Left lung (tissue), 10 donors: ENCODE data around the gene MYT1. TPM values are rescaled to one million over a fixed set of nuclear protein-coding genes. Genes with fewer than 3 reads are reported as not detected.
A peak's percentile ranks its signal among the peaks of the same experiment; 100 is the strongest.
"Not testable (repeated sequence)": the region's sequence is repeated elsewhere in the genome, so short reads cannot be mapped to it uniquely, and the experiment has no call there.

ENCODE experiments used
- ATAC-seq: fragments of 200-7000 bp; cut with Tn5 transposase; one replicate; pipeline ENCODE4 v1.9.1; 2020; ENCODE audit warnings: moderate library complexity
- DNase-seq, 4 donors: peaks; one replicate each; pipeline ENCODE4 v3.0.0-alpha.2; 2013 to 2020
- H3K27ac ChIP-seq, 2 donors: fragments of 200-600 bp; sonication (generic) in 1 of 2; one replicate each; pipeline versions ENCODE4 v1.5.0 to v1.8.0; 2020 to 2021
- H3K27me3 ChIP-seq, 2 donors: fragments of 200-600 bp; sonication (generic) in 1 of 2; one replicate each; pipeline versions ENCODE4 v1.5.0 to v1.8.0; 2020 to 2021
- H3K36me3 ChIP-seq, 2 donors: fragments of 200-600 bp; sonication (generic) in 1 of 2; one replicate each; pipeline versions ENCODE4 v1.5.0 to v1.8.0; 2020 to 2021
- H3K4me1 ChIP-seq, 2 donors: fragments of 200-600 bp; one replicate each; pipeline ENCODE4 v1.8.0; 2021
- H3K4me3 ChIP-seq, 2 donors: fragments of 200-600 bp; sonication (generic) in 1 of 2; one replicate each; pipeline versions ENCODE4 v1.5.0 to v1.8.0; 2020 to 2021; ENCODE audit warnings: mild to moderate bottlenecking in 1 of 2
- H3K9me3 ChIP-seq, 2 donors: fragments of 200-600 bp; sonication (generic) in 1 of 2; one replicate each; pipeline versions ENCODE4 v1.5.0 to v1.8.0; 2020 to 2021
- CTCF ChIP-seq, 2 donors: fragments of 200-600 bp; sonication (generic) in 1 of 2; IDR thresholded peaks; one replicate each; pipeline versions ENCODE4 v1.5.0 to v1.8.0; 2021; ENCODE audit warnings: antibody characterized with exemption in 2 of 2
- intact Hi-C, 2 donors: fragments of 100-400 bp; cut with DNase I; formaldehyde crosslinking; loops; one replicate each; pipeline versions ENCODE4 v1.11.2 to v1.14.2; 2022
- polyA plus RNA-seq, 6 donors: library from polyadenylated mRNA; unstranded; fragments of 120-200 nt; gene quantifications; one replicate each; pipeline ENCODE4 v1.2.1, GENCODE V29; 2013; ENCODE audit not compliant: insufficient read length in 6 of 6
- total RNA-seq, 2 donors: library from RNA; stranded (reverse); fragmentation: NEBNext Ultra II Directional; extraction: Animal tissue kit (Norgen Biotek cat#: 25700); gene quantifications; one replicate each; pipeline ENCODE4 v1.2.1, GENCODE V29; 2021
- donor health status: DM: no; HTN: yes; CAD: no.
- donor health status: DM: no; HTN: no; CAD: no.

The MYT1 gene
- total and polyA plus RNA-seq, 8 donors = 0.26 to 0.42 (median 0.32) TPM; not detected in 2

GRCh38 chr20:64279826-64280459 is 115.7 kb downstream of the MYT1 start:
- Histone ChIP-seq H3K36me3 (no peaks in the 10 kb centered on the region), H3K4me3 (no peak overlapping the region), H3K27me3 (no peaks in the 10 kb centered on the region), H3K27ac (no peak overlapping the region), H3K9me3 (no peaks in the 10 kb centered on the region), H3K4me1 (no peaks in the 10 kb centered on the region)
- peak in 1 of 4 donors; percentile 26 for DNase-seq
- TF ChIP-seq CTCF (IDR thresholded peaks at IDR 0.05) = no peak
- intact Hi-C loops = no loop called here
- ATAC-seq = no peak

- no peaks in the 10 kb centered on the region for H3K4me1 ChIP-seq
- intact Hi-C loops = no loop called here
- no peak for ATAC-seq
- TF ChIP-seq CTCF (IDR thresholded peaks at IDR 0.05) = no peak
- no peak overlapping the region for H3K27ac ChIP-seq
- no peaks in the 10 kb centered on the region for H3K36me3 ChIP-seq
- DNase-seq = no peak
- H3K9me3 ChIP-seq = no peaks in the 10 kb centered on the region
- no peaks in the 10 kb centered on the region for H3K27me3 ChIP-seq
- H3K4me3 ChIP-seq = no peak overlapping the region
Observed at GRCh38 chr20:64280460-64280843, 116.2 kb downstream of the MYT1 start.

- intact Hi-C loops = no loop called here
- Histone ChIP-seq H3K4me3 (no peak overlapping the region), H3K9me3 (peaks cover 0 to 7% of the 10 kb centered on the region in 2 donors), H3K27ac (no peak overlapping the region), H3K27me3 (no peaks in the 10 kb centered on the region), H3K36me3 (no peaks in the 10 kb centered on the region), H3K4me1 (no peaks in the 10 kb centered on the region)
- DNase-seq (no peak), ATAC-seq (no peak)
- no peak for TF ChIP-seq CTCF (IDR thresholded peaks at IDR 0.05)
Observed at GRCh38 chr20:64283646-64284045, 119.4 kb downstream of the MYT1 start.

- H3K36me3 ChIP-seq, H3K4me3 ChIP-seq, H3K27ac ChIP-seq, H3K27me3 ChIP-seq, H3K4me1 ChIP-seq, H3K9me3 ChIP-seq, intact Hi-C loops: not testable (repeated sequence)
- ATAC-seq (peak; percentile 86), DNase-seq (peak in 2 of 4 donors; percentile 67 to 85)
- TF ChIP-seq CTCF (IDR thresholded peaks at IDR 0.05) = peak; percentile 65 to 74
Observed at GRCh38 chr20:64285579-64286446, 121.6 kb downstream of the MYT1 start.

GRCh38 chr20:64286447-64287263 is 122.4 kb downstream of the MYT1 start:
- H3K4me3 ChIP-seq, H3K27me3 ChIP-seq, intact Hi-C loops, DNase-seq, H3K4me1 ChIP-seq, H3K36me3 ChIP-seq, H3K27ac ChIP-seq, H3K9me3 ChIP-seq: not testable (repeated sequence)
- peak; percentile 29 for ATAC-seq

GRCh38 chr20:64287264-64287590 is 123.0 kb downstream of the MYT1 start:
- ATAC-seq, H3K4me1 ChIP-seq, H3K4me3 ChIP-seq, H3K9me3 ChIP-seq, DNase-seq, H3K27me3 ChIP-seq, H3K36me3 ChIP-seq, H3K27ac ChIP-seq, intact Hi-C loops: not testable (repeated sequence)
